NT2/D1 (cell line): Measurements from ENCODE around the gene AFDN.

Source experiments
- SUZ12 ChIP-seq: IDR thresholded peaks from 2 replicates; pipeline ENCODE4 v1.6.1; 2011; ENCODE audit not compliant: insufficient read length, insufficient read depth; ENCODE audit errors: extremely low read depth
- YY1 ChIP-seq: IDR thresholded peaks from 2 replicates; pipeline ENCODE4 v1.6.1; 2011; ENCODE audit not compliant: insufficient read length, insufficient read depth
- ZNF274 ChIP-seq: IDR thresholded peaks from 2 replicates; pipeline ENCODE4 v1.6.1; 2011; ENCODE audit warnings: mild to moderate bottlenecking, low read depth, low read length

- no peak for TF ChIP-seq ZNF274
- no peak for TF ChIP-seq YY1
- TF ChIP-seq SUZ12, result no peak
Measured at GRCh38 chr6:167866642-167867041, 39.9 kb downstream of the AFDN start.
